WERI-Rb-1 (cell line): ENCODE data around the gene SIX3.

Source experiments
- DNase-seq: peaks from one replicate; pipeline ENCODE4 v3.0.0-alpha.2; 2020
- H3K27ac ChIP-seq: fragments of 250-450 bp; sonication (Bioruptor Pico); 2 replicates; pipeline ENCODE4 v1.5.1; 2020; ENCODE audit warnings: mild to moderate bottlenecking, moderate library complexity
- H3K27me3 ChIP-seq: fragments of 250-450 bp; sonication (Bioruptor Pico); 2 replicates; pipeline ENCODE4 v1.5.1; 2021; ENCODE audit warnings: mild to moderate bottlenecking, low read depth, moderate library complexity; ENCODE audit not compliant: insufficient read depth, severe bottlenecking
- H3K36me3 ChIP-seq: fragments of 250-450 bp; sonication (Bioruptor Pico); 2 replicates; pipeline ENCODE4 v1.5.1; 2020; ENCODE audit warnings: mild to moderate bottlenecking, moderate library complexity
- H3K4me3 ChIP-seq: 2 replicates; pipeline ENCODE4 v1.5.1; 2011; ENCODE audit warnings: low read depth, mild to moderate bottlenecking, control low read depth, low read length
- H3K9me3 ChIP-seq: fragments of 250-450 bp; sonication (Bioruptor Pico); 2 replicates; pipeline ENCODE4 v1.5.1; 2021; ENCODE audit warnings: mild to moderate bottlenecking, moderate library complexity; ENCODE audit not compliant: severe bottlenecking
- TF ChIP-seq, protein P1 (sequence below): IDR thresholded peaks from 2 replicates; pipeline ENCODE4 v1.5.1; 2011; ENCODE audit warnings: low read depth, mild to moderate bottlenecking, control low read depth, inconsistent platforms, low read length

Gene SIX3

DNA sequence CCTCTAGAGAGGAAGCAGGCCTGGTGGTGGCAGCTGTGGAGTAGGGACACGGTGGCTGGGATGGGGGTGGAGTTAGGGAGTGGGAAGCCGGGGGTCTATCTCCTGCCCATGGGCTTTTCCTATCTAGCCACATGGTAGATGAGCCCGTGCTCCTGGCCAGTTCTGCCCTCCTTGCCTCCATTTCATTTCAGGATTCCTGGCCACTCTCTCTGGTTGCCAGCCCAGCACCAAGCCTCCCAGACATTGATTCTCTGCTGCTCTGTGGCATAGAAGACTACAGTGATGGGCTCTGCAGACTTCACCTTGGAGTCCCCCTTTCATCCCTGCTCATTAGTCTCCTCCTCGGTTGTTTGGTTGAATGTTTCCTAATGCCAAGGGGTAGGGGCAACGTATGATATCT lies 19.4 kb downstream of the SIX3 start:
- DNase-seq = peak; percentile 6
- H3K36me3 ChIP-seq = 0 out of 2 replicates have a peak, but pooled peaks cover 4% of the 10 kb centered on the region
- TF ChIP-seq, protein P1, sequence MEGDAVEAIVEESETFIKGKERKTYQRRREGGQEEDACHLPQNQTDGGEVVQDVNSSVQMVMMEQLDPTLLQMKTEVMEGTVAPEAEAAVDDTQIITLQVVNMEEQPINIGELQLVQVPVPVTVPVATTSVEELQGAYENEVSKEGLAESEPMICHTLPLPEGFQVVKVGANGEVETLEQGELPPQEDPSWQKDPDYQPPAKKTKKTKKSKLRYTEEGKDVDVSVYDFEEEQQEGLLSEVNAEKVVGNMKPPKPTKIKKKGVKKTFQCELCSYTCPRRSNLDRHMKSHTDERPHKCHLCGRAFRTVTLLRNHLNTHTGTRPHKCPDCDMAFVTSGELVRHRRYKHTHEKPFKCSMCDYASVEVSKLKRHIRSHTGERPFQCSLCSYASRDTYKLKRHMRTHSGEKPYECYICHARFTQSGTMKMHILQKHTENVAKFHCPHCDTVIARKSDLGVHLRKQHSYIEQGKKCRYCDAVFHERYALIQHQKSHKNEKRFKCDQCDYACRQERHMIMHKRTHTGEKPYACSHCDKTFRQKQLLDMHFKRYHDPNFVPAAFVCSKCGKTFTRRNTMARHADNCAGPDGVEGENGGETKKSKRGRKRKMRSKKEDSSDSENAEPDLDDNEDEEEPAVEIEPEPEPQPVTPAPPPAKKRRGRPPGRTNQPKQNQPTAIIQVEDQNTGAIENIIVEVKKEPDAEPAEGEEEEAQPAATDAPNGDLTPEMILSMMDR = no peak
- H3K27me3 ChIP-seq = no peaks in the 10 kb centered on the region
- H3K9me3 ChIP-seq = no peaks in the 10 kb centered on the region
- H3K4me3 ChIP-seq = no peak overlapping the region
- no peak overlapping the region for H3K27ac ChIP-seq

DNA sequence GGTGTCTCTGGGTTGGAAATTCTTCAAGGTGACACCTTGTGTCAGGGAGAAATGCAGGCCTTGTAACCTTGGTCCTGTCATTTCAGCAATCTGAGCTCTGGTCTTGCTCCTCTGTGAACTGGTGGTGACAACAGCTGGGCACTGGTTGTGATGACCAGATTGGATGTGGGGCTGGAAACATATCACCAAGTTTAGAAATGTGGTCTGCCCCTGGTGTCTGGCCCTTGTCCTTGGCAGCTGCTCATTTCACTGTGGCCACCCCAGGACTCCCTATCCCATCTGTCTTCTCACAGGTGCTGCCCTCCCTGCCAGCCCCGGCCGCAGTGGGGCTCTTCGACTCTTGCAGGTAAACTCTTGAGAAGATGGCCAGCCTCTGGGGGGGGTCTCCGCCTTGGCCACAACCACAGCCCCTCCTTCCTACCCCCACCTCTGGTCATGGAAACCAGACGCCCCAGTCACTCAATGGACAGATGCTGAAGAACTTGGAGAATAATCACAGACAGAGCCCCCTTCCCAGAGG lies 20.7 kb downstream of the SIX3 start:
- Histone ChIP-seq H3K4me3 (no peak overlapping the region), H3K36me3 (0 out of 2 replicates have a peak, but pooled peaks cover 4% of the 10 kb centered on the region), H3K27me3 (no peaks in the 10 kb centered on the region), H3K9me3 (no peaks in the 10 kb centered on the region), H3K27ac (no peak overlapping the region)
- DNase-seq = no peak
- TF ChIP-seq, protein P1 = no peak

DNA sequence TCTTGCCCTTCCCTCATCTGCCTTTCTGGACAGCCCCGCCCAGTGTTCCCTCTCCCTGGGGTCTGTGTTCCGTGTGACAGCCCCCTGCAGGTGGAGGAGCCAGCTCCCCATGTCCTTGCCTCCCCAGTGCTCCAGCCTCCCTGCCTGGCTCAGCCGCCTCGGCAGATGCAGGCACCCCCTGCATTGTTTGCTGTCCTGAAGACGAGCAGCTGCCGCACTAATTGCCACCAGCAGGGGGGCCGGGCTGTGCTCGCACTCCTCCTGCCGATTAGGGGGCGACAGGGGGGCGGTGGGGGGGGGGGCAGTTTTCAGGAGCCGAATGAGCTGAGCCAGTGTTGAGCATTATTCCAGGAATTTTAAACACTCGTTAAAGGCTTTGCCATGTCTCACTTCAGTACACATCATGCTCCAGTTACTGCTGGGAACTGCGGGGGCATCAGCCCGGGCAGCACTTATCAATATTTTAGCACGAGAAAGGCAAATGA lies 23.3 kb downstream of the SIX3 start:
- no peaks in the 10 kb centered on the region for H3K9me3 ChIP-seq
- TF ChIP-seq, protein P1 = peak; percentile 67
- no peak overlapping the region for H3K4me3 ChIP-seq
- 0 out of 2 replicates have a peak, but pooled peaks cover 4% of the 10 kb centered on the region for H3K36me3 ChIP-seq
- H3K27ac ChIP-seq = no peak overlapping the region; the same call in 1 of the 2 replicates
- peak; percentile 90 for DNase-seq
- H3K27me3 ChIP-seq = no peaks in the 10 kb centered on the region

DNA sequence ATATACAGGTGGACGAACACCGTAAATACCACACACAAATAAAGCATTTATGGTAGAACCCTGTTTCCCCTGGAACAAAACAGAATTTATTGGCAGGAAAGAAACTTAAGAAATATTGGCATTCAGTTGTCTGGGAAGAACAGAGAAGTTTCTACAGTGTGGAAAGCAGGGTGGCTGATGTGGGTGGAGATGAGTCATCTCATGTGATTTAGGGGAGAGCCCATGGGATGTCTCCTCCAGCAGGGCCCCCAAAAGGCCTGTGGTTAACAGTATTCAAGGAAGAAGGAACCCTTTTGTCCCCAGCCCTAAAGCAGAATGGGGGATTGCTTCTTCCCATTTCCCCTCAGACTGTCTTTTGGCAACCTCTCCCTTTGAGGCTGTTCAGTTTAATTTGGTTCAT lies 24.2 kb downstream of the SIX3 start:
- Histone ChIP-seq H3K27ac (no peak overlapping the region), H3K9me3 (no peaks in the 10 kb centered on the region), H3K27me3 (no peaks in the 10 kb centered on the region), H3K4me3 (no peak overlapping the region), H3K36me3 (0 out of 2 replicates have a peak, but pooled peaks cover 4% of the 10 kb centered on the region)
- no peak for DNase-seq
- TF ChIP-seq, protein P1 = no peak

DNA sequence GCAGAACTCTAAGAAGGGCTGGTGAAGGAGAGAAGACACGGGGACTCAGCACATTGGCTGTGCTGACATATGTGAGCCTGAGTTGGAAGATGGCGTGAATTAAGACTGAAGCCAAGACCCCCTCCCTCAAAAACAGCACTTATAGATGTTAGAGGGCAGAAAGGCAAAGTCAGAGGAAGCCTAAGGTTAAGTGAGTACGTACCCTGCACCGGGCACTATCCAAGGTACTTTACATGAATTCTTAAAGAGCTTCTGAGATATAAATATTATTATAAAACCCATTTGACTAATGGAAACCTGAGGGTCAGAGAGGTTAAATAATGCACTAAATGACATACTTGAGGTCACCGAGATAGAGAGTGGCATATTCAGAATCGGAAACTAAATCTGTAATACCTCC lies 25.6 kb downstream of the SIX3 start:
- DNase-seq = no peak
- no peaks in the 10 kb centered on the region for H3K27me3 ChIP-seq
- TF ChIP-seq, protein P1 = no peak
- no peaks in the 10 kb centered on the region for H3K9me3 ChIP-seq
- H3K4me3 ChIP-seq = no peak overlapping the region
- no peaks in the 10 kb centered on the region for H3K36me3 ChIP-seq
- H3K27ac ChIP-seq = no peak overlapping the region
